C4-2B (cell line): ENCODE results near the gene ZNF385B.

ENCODE experiments used
- CTCF ChIP-seq: fragments of 450-650 bp; conservative IDR thresholded peaks from 2 replicates; pipeline ENCODE4 v1.5.1; 2017; ENCODE audit warnings: mild to moderate bottlenecking
- ZFX ChIP-seq: fragments of 450-650 bp; IDR thresholded peaks from 2 replicates; pipeline ENCODE4 v1.6.1; 2017

GRCh38 chr2:179604598-179604997, 256.8 kb downstream of the ZNF385B start:
- TF ChIP-seq CTCF (no peak), ZFX (no peak)
